Body of pancreas (tissue), 4 donors: ENCODE results near the gene CD58.

Experiments
- CTCF ChIP-seq, 7 experiments: fragments of 450-650 bp in 4 of 7; fragments of 200-600 bp in 3 of 7; sonication (generic) in 3 of 7; IDR thresholded peaks; one replicate each; pipeline ENCODE4 v1.5.1; 2016 to 2019; ENCODE audit warnings: antibody characterized with exemption in 7 of 7
- POLR2A ChIP-seq, 3 donors: fragments of 450-650 bp; IDR thresholded peaks; one replicate each; pipeline ENCODE4 v1.6.1; 2016; ENCODE audit warnings: antibody characterized with exemption in 3 of 3, mild to moderate bottlenecking in 2 of 3

- TF ChIP-seq POLR2A (IDR thresholded peaks at IDR 0.05) (no peak), CTCF (IDR thresholded peaks at IDR 0.05) (no peak)
Measured at GRCh38 chr1:116572771-116573430, 2.1 kb upstream of the CD58 start.
